Calu3 (cell line): ENCODE results near the gene NCKAP5. TPM values are rescaled to one million over a fixed set of nuclear protein-coding genes. Genes with fewer than 3 reads are reported as not detected.

ENCODE experiments used
- BruUV-seq: library from RNA; stranded (reverse); fragments of 400-500 nt; replicated peaks from 2 replicates; lab custom pipeline; 2021; lab: Mats Ljungman, UMichigan
- CTCF ChIA-PET: fragments of 300-600 bp; sonication (Branson Sonifier 250); formaldehyde crosslinking; loops from one replicate; lab custom pipeline; 2022; ENCODE audit warnings: antibody characterized with exemption; lab: Charles Lee
- DNase-seq: peaks from one replicate; pipeline ENCODE4 v3.0.0; 2022
- H3K27ac Mint-ChIP-seq: one replicate; pipeline ENCODE4 v1.8.0; 2022; ENCODE audit warnings: mixed read lengths; ENCODE audit not compliant: unreplicated experiment
- H3K27me3 Mint-ChIP-seq: one replicate; pipeline ENCODE4 v1.8.0; 2022; ENCODE audit warnings: mixed read lengths; ENCODE audit not compliant: unreplicated experiment
- H3K36me3 Mint-ChIP-seq: one replicate; pipeline ENCODE4 v1.8.0; 2022; ENCODE audit warnings: mild to moderate bottlenecking, moderate library complexity, mixed read lengths; ENCODE audit not compliant: insufficient read depth, unreplicated experiment
- H3K4me1 Mint-ChIP-seq: one replicate; pipeline ENCODE4 v1.8.0; 2022; ENCODE audit warnings: mild to moderate bottlenecking, low read depth, mixed read lengths; ENCODE audit not compliant: unreplicated experiment
- H3K4me3 Mint-ChIP-seq: one replicate; pipeline ENCODE4 v1.8.0; 2022; ENCODE audit warnings: mild to moderate bottlenecking, low read depth, moderate library complexity, mixed read lengths; ENCODE audit not compliant: unreplicated experiment
- H3K9me3 Mint-ChIP-seq: one replicate; pipeline ENCODE4 v1.8.0; 2022; ENCODE audit warnings: low read depth, mixed read lengths; ENCODE audit not compliant: unreplicated experiment
- intact Hi-C: fragments of 100-400 bp; cut with micrococcal nuclease; formaldehyde crosslinking; loops from one replicate; pipeline ENCODE4 v1.10.0; 2022; ENCODE audit not compliant: unreplicated experiment
- total RNA-seq: library from RNA; stranded (reverse); gene quantifications from 2 replicates; pipeline ENCODE4 v1.2.3, GENCODE V29; 2022
- TF ChIP-seq, protein P1 (sequence below): fragments of 200-600 bp; IDR thresholded peaks from one replicate; pipeline ENCODE4 v1.8.0; 2022; ENCODE audit warnings: antibody characterized with exemption; ENCODE audit not compliant: unreplicated experiment

NCKAP5 gene
- total RNA-seq, 1 experiment from 2014 or later = 2.2 TPM

DNA sequence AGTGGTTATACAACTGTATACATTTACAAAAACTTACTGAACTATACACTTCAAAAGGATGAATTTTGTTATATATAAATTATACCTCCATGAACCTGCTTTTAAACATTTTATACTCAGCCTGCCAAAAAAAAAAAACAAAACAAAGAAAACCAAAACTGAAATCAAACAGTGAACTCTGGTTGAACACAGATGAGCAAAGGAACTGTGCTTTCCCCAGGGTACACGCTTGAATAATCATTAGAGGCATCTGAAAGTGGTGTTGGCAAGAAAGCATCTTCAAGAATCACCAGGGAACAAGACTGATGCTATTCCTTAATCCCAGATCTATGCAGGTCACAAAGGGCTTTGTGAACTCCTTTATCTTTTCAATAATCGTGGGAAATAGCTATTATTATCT, 821.2 kb downstream of the NCKAP5 start:
- no peaks in the 10 kb centered on the region for H3K27me3 Mint-ChIP-seq
- no peak overlapping the region for H3K4me3 Mint-ChIP-seq
- CTCF ChIA-PET = no interaction called here
- no peaks in the 10 kb centered on the region for H3K4me1 Mint-ChIP-seq
- no peaks in the 10 kb centered on the region for H3K9me3 Mint-ChIP-seq
- DNase-seq = no peak
- intact Hi-C loops = no loop called here
- H3K27ac Mint-ChIP-seq = no peak overlapping the region
- TF ChIP-seq, protein P1, sequence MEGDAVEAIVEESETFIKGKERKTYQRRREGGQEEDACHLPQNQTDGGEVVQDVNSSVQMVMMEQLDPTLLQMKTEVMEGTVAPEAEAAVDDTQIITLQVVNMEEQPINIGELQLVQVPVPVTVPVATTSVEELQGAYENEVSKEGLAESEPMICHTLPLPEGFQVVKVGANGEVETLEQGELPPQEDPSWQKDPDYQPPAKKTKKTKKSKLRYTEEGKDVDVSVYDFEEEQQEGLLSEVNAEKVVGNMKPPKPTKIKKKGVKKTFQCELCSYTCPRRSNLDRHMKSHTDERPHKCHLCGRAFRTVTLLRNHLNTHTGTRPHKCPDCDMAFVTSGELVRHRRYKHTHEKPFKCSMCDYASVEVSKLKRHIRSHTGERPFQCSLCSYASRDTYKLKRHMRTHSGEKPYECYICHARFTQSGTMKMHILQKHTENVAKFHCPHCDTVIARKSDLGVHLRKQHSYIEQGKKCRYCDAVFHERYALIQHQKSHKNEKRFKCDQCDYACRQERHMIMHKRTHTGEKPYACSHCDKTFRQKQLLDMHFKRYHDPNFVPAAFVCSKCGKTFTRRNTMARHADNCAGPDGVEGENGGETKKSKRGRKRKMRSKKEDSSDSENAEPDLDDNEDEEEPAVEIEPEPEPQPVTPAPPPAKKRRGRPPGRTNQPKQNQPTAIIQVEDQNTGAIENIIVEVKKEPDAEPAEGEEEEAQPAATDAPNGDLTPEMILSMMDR = no peak
- no TSS peak for BruUV-seq
- H3K36me3 Mint-ChIP-seq = no peaks in the 10 kb centered on the region

GRCh38 chr2:132741754-132742153, 826.5 kb downstream of the NCKAP5 start:
- no TSS peak for BruUV-seq
- no peaks in the 10 kb centered on the region for H3K4me1 Mint-ChIP-seq
- CTCF ChIA-PET = no interaction called here
- no peaks in the 10 kb centered on the region for H3K36me3 Mint-ChIP-seq
- no peak for DNase-seq
- H3K9me3 Mint-ChIP-seq = peaks cover 3% of the 10 kb centered on the region
- intact Hi-C loops = no loop called here
- TF ChIP-seq, protein P1 = no peak
- no peak overlapping the region for H3K27ac Mint-ChIP-seq
- H3K27me3 Mint-ChIP-seq = no peaks in the 10 kb centered on the region
- H3K4me3 Mint-ChIP-seq = no peak overlapping the region

DNA sequence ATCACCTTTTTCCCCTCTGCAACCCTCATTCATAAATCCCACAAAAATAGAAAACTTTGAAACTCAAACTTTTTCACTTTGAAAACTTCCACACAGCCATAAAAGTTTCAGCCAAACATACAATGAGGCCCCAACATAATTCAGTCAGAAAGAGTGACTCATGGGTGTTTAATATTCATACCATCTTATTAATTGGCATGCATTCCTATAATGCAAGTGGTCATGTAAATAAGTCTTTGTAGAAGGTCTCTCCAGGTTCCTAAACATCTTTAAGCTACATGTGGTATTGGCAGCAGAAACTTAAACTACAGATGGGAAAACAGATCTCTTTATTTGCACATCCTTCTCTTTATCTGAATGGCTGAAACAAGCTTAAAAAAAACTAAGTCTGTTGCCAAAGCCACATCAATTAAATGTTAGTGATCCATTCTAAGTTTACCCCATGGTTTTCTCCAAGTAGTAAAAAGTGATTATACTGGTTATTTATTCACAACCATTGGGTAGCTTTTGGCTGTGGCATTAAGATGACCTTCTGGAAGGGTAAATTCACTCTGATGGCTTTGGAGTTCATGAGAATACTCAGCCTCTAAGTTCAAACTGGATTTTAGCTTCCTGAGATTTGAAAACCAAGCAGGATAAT, 828.1 kb downstream of the NCKAP5 start:
- H3K27ac Mint-ChIP-seq = no peak overlapping the region
- no TSS peak for BruUV-seq

DNA sequence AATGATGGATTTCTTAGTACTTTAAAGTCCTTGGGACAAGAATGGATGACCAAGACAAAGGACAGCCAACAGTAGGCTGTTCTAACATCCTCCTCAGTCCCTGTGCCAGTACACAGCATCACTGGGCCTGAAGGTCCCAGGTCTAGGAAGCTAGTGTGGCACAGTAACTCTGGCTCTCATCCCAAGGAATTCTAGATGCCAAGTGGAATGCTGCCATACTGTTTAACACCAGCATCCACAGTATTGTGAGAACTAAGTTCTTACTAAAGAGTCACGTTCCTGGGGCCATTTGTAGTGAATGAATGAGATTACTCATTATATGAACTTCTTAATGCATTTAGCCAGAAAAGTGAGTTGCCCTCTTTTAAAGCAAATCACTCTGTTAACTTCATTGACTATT, 830.0 kb downstream of the NCKAP5 start:
- CTCF ChIA-PET = no interaction called here
- H3K27me3 Mint-ChIP-seq = peaks cover 8% of the 10 kb centered on the region
- DNase-seq = no peak
- no peak overlapping the region for H3K27ac Mint-ChIP-seq
- TF ChIP-seq, protein P1 = no peak
- intact Hi-C loops = no loop called here
- no peaks in the 10 kb centered on the region for H3K4me1 Mint-ChIP-seq
- no peaks in the 10 kb centered on the region for H3K36me3 Mint-ChIP-seq
- no TSS peak for BruUV-seq
- no peak overlapping the region for H3K4me3 Mint-ChIP-seq
- H3K9me3 Mint-ChIP-seq = peaks cover 6% of the 10 kb centered on the region

More for the DNA sequence above, 828.1 kb downstream of the NCKAP5 start:
- peaks cover 4% of the 10 kb centered on the region for H3K9me3 Mint-ChIP-seq
- H3K27me3 Mint-ChIP-seq = peaks cover 4% of the 10 kb centered on the region
- H3K4me3 Mint-ChIP-seq = no peak overlapping the region
- no peaks in the 10 kb centered on the region for H3K4me1 Mint-ChIP-seq
- intact Hi-C loops = no loop called here
- TF ChIP-seq, protein P1 = no peak
- CTCF ChIA-PET = no interaction called here
- H3K36me3 Mint-ChIP-seq = no peaks in the 10 kb centered on the region
- no peak for DNase-seq
